Fibroblast of the aortic adventitia (primary cell): ENCODE results near the gene ASXL1. TPM values are rescaled to one million over a fixed set of nuclear protein-coding genes. Genes with fewer than 3 reads are reported as not detected.
A peak's percentile ranks its signal among the peaks of the same experiment; 100 is the strongest.

Experiments used
- DNase-seq: peaks from one replicate; pipeline ENCODE4 v3.0.0-alpha.2; 2010; ENCODE audit warnings: low read depth
- H3K4me3 ChIP-seq: 2 replicates; pipeline ENCODE4 v1.5.1; 2011; ENCODE audit warnings: low read depth, mild to moderate bottlenecking, control low read depth, low read length, moderate library complexity
- CTCF ChIP-seq: IDR thresholded peaks from 2 replicates; pipeline ENCODE4 v1.5.1; 2011; ENCODE audit warnings: mild to moderate bottlenecking, low read length, control low read depth, inconsistent platforms; ENCODE audit not compliant: insufficient read depth
- total RNA-seq: library from RNA; depleted of rRNA; stranded (reverse); fragments of >200 nt; gene quantifications from 2 replicates; pipeline ENCODE4 v1.2.3, GENCODE V29; 2012; ENCODE audit warnings: low replicate concordance

Gene ASXL1
- total RNA-seq, 1 donor: 57.4 TPM

- H3K4me3 ChIP-seq: no peak overlapping the region
- TF ChIP-seq CTCF: no peak
- DNase-seq: no peak
Measured at GRCh38 chr20:32445539-32446273, 87.6 kb downstream of the ASXL1 start.

GRCh38 chr20:32446301-32447100 is 88.4 kb downstream of the ASXL1 start:
- no peak overlapping the region for H3K4me3 ChIP-seq
- no peak for DNase-seq
- no peak for TF ChIP-seq CTCF

GRCh38 chr20:32447136-32448027 is 89.3 kb downstream of the ASXL1 start:
- no peak overlapping the region for H3K4me3 ChIP-seq
- TF ChIP-seq CTCF: no peak
- no peak for DNase-seq

GRCh38 chr20:32448306-32449056 is 90.3 kb downstream of the ASXL1 start:
- DNase-seq: peak; percentile 27
- TF ChIP-seq CTCF: no peak
- H3K4me3 ChIP-seq: no peak overlapping the region

GRCh38 chr20:32449057-32449889 is 91.1 kb downstream of the ASXL1 start:
- DNase-seq: no peak
- H3K4me3 ChIP-seq: no peak overlapping the region
- no peak for TF ChIP-seq CTCF
